Keratinocyte (primary cell): ENCODE data around the gene FGF5.

ENCODE experiments used
- CTCF ChIP-seq, 3 experiments: IDR thresholded peaks in 1 of 3; conservative IDR thresholded peaks in 1 of 3; optimal IDR thresholded peaks in 1 of 3; 2 replicates in 2 of 3; 3 replicates in 1 of 3; pipeline versions ENCODE3 to v1.5.1; 2011; ENCODE audit warnings: low read length in 3 of 3, mild to moderate bottlenecking in 3 of 3, moderate library complexity in 2 of 3, control low read depth in 1 of 3, inconsistent platforms in 1 of 3; ENCODE audit not compliant: insufficient read depth in 2 of 3; ENCODE audit errors: extremely low read depth in 1 of 3
- EZH2 ChIP-seq: IDR thresholded peaks from one replicate; pipeline ENCODE4 v1.6.1; 2012; ENCODE audit warnings: inconsistent platforms, mild to moderate bottlenecking, low read length, moderate library complexity

DNA sequence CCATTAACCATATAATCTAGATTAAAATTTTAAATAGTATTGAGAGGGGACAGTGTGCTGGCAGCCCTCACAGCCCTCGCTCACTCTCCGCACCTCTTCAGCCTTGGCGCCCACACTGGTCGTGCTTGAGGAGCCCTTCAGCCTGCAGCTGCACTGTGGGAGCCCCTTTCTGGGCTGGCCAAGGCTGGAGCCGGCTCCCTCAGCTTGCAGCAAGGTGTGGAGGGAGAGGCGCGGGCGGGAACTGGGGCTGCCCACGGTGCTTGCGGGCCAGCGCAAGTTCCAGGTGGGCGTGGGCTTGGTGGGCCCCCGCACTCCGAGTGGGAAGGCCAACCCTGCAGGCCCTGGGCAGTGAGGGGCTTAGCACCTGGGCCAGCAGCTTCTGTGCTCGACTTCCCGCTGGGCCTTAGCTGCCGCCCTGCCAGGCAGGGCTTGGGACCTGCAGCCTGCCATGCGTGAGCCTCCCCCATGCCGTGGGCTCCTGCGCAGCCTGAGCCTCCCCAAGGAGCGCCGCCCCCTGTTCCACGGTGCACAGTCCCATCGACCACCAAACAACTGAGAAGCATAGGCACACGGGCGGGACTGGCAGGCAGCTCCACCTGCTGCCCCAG, 36.3 kb downstream of the FGF5 start:
- TF ChIP-seq EZH2 (no peak), CTCF (optimal IDR thresholded peaks at IDR 0.05 in 1 of 3, IDR thresholded peaks at IDR 0.05 in 1 of 3, conservative IDR thresholded peaks at IDR 0.05 in 1 of 3; ENCODE audit: extremely low read depth in 1 of 3, insufficient read depth in 2 of 3, low read length in 3 of 3) (no peak)
